GM23248 (cell line): Measurements from ENCODE around the gene DDN. TPM values are rescaled to one million over a fixed set of nuclear protein-coding genes. Genes with fewer than 3 reads are reported as not detected.

ENCODE experiments used
- DNase-seq: peaks from one replicate; pipeline ENCODE4 v3.0.0-alpha.2; 2015
- H2AFZ ChIP-seq: fragments of 200-600 bp; sonication (generic); 2 replicates; pipeline ENCODE4 v1.6.1; 2016; ENCODE audit warnings: antibody characterized with exemption
- H3F3A ChIP-seq: fragments of 200-600 bp; sonication (generic); 2 replicates; pipeline ENCODE4 v1.6.1; 2016; ENCODE audit warnings: mild to moderate bottlenecking, antibody characterized with exemption, mixed run types; ENCODE audit not compliant: insufficient read depth
- H3K27ac ChIP-seq: fragments of 200-600 bp; sonication (generic); 2 replicates; pipeline ENCODE4 v1.5.1; 2016; ENCODE audit warnings: mild to moderate bottlenecking
- H3K27me3 ChIP-seq: fragments of 200-600 bp; sonication (generic); replicated peaks from 2 replicates; pipeline ENCODE4 v1.6.1; 2016; ENCODE audit warnings: mild to moderate bottlenecking; ENCODE audit not compliant: insufficient read depth
- H3K36me3 ChIP-seq: fragments of 200-600 bp; sonication (generic); 2 replicates; pipeline ENCODE4 v1.6.1; 2016; ENCODE audit warnings: low read depth, mild to moderate bottlenecking
- H3K4me1 ChIP-seq: fragments of 200-600 bp; sonication (generic); 2 replicates; pipeline ENCODE4 v1.6.1; 2016; ENCODE audit warnings: mild to moderate bottlenecking; ENCODE audit not compliant: insufficient read depth
- H3K4me2 ChIP-seq: fragments of 200-600 bp; sonication (generic); one replicate; pipeline ENCODE4 v1.6.1; 2016; ENCODE audit warnings: mild to moderate bottlenecking; ENCODE audit not compliant: unreplicated experiment
- H3K4me3 ChIP-seq: fragments of 200-600 bp; sonication (generic); 2 replicates; pipeline ENCODE4 v1.5.1; 2016; ENCODE audit warnings: mild to moderate bottlenecking
- H3K79me2 ChIP-seq: fragments of 200-600 bp; sonication (generic); 2 replicates; pipeline ENCODE4 v1.6.1; 2016; ENCODE audit warnings: mild to moderate bottlenecking; ENCODE audit not compliant: insufficient read depth
- H3K9ac ChIP-seq: fragments of 200-600 bp; sonication (generic); 2 replicates; pipeline ENCODE4 v1.6.1; 2016; ENCODE audit warnings: mild to moderate bottlenecking
- H3K9me2 ChIP-seq: fragments of 200-600 bp; sonication (generic); 2 replicates; pipeline ENCODE4 v1.6.1; 2016; ENCODE audit warnings: mixed run types, mild to moderate bottlenecking, moderate library complexity; ENCODE audit not compliant: insufficient read depth
- H3K9me3 ChIP-seq: fragments of 200-600 bp; sonication (generic); one replicate; pipeline ENCODE4 v1.6.1; 2017; ENCODE audit warnings: low read depth
- H4K20me1 ChIP-seq: fragments of 200-600 bp; sonication (generic); 2 replicates; pipeline ENCODE4 v1.6.0; 2016; ENCODE audit not compliant: insufficient read depth
- EZH2 ChIP-seq: fragments of 200-600 bp; sonication (generic); IDR thresholded peaks from 2 replicates; pipeline ENCODE4 v1.6.1; 2018; ENCODE audit warnings: antibody characterized with exemption, mild to moderate bottlenecking; ENCODE audit not compliant: insufficient read depth, poor library complexity, severe bottlenecking
- EZH2phosphoT487 ChIP-seq: fragments of 200-600 bp; sonication (generic); IDR thresholded peaks from 2 replicates; pipeline ENCODE4 v1.6.1; 2018; ENCODE audit warnings: antibody characterized with exemption, moderate library complexity, mild to moderate bottlenecking, low read depth; ENCODE audit not compliant: insufficient read depth
- WGBS, 2 experiments: methylation state at CpG; one replicate each; pipeline ENCODE4 v1.1.6; 2015 to 2017; ENCODE audit warnings: low lambda C conversion rate in 2 of 2, low coverage in 1 of 2; ENCODE audit errors: missing lambda C conversion rate in 2 of 2; 5-methylcytosine and 5-hydroxymethylcytosine counted together
- in situ Hi-C: fragments of 300-500 bp; cut with MboI; formaldehyde crosslinking; loops from 2 replicates; pipeline ENCODE4 v1.15.0; 2020
- polyA plus RNA-seq: library from polyadenylated mRNA; unstranded; fragments of >200 nt; fragmentation: Nextera tagmentation; extraction: Ambion mirVana; gene quantifications from 2 replicates; pipeline ENCODE4 v1.2.1, GENCODE V29; 2016
- total RNA-seq: library from RNA; depleted of rRNA; stranded (reverse); fragments of >200 nt; shearing (Covaris generic); gene quantifications from 2 replicates; pipeline ENCODE4 v1.2.3, GENCODE V29; 2014

The DDN gene
- total and polyA plus RNA-seq, 2 experiments from 2014 or later, result not detected

DNA sequence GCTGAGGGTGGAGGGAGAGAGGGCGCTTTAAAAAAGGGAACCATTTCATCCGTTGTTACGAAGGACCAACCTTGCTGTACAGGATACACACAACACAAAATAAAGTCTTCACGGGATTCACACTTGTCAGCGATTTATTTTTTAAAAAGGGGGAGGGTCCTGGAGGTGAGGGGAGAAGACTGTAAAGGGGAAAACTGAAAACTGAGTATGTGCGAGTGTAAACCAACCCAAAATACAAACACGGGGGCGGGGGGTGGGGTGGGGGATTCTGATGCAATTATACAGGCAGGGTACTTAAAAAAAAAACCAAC lies 19.9 kb upstream of the DDN start:
- Histone ChIP-seq H3K4me1 (peaks cover 13% of the 10 kb centered on the region), H3K9ac (peak overlapping the region; percentile 98), H3K9me3 (no peaks in the 10 kb centered on the region), H3K36me3 (peaks cover 8% of the 10 kb centered on the region; the same call in 1 of the 2 replicates), H3K27me3 (no peaks in the 10 kb centered on the region), H2AFZ (peak overlapping the region; percentile 57), H4K20me1 (no peaks in the 10 kb centered on the region), H3K27ac (peak overlapping the region; percentile 99), H3K4me2 (peak overlapping the region; percentile 91), H3F3A (peaks cover 20% of the 10 kb centered on the region; the same call in 1 of the 2 replicates), H3K79me2 (peaks cover 40% of the 10 kb centered on the region), H3K9me2 (no peaks in the 10 kb centered on the region), H3K4me3 (peak overlapping the region; percentile 88)
- WGBS, 2 experiments, result 2 to 3% methylated on average over 7 to 8 of the region's 8 CpGs
- TF ChIP-seq EZH2phosphoT487 (no peak), EZH2 (no peak)
- DNase-seq, result no peak
- in situ Hi-C loops, result no loop called here

DNA sequence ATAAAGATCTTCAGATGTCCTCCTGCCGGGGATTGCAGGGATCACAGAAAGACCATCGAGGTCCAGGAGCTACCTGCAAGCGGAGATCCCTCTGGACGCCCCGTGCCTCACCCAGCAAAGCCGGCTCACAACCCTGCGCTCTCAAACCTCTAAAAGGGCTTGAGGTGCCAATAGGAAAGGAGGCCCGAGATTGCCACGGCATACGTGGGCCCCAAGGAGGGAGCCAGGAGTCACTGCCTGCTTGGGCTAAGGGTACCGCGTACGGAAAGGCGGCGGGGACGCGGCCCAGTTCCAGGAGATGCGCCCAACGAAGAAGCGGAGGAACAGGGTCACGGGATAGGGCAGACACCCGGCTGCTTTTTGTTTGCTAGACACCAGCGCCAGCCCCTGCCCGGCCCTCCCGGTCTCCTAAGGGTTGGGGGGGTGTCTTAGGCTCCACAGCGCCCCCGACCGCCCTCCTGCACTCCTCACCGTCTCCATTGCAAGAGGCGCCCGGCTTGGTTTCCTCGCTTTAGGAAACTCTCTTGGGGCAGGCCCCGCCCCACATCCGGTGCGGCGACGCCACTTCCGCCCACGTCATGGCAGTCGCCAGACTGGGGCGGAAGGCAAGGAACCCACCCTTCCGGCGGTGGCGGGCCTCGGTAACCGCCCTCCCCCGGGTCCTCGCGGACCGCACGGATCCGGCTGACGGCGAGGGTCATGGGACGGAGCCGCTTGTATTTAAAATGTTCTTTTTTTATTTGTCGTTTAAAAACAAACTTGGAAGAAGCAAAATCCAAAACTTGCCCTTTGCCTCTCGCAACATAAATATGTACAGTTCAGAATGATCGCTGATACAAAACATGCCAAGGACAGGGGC lies 19.3 kb upstream of the DDN start, which contains the start of gene PRKAG1:
PRKAG1 (minus strand) TSS at position 516 of the 859 bp plus-strand sequence; CDS start at position 480, 36 bp downstream.
- DNase-seq, result peak; percentile 99
- Histone ChIP-seq H4K20me1 (no peaks in the 10 kb centered on the region), H3K9me3 (no peaks in the 10 kb centered on the region), H3K79me2 (peaks cover 45% of the 10 kb centered on the region), H3K27me3 (no peaks in the 10 kb centered on the region), H3K4me3 (peak within 1 kb of the TSS; percentile 88), H3F3A (peaks cover 14% of the 10 kb centered on the region; the same call in 1 of the 2 replicates), H3K4me2 (peak within 1 kb of the TSS; percentile 91), H3K4me1 (peaks cover 13% of the 10 kb centered on the region), H3K27ac (peak within 1 kb of the TSS; percentile 99), H3K9ac (peak within 1 kb of the TSS; percentile 98), H3K9me2 (no peaks in the 10 kb centered on the region), H2AFZ (peak within 1 kb of the TSS; percentile 57), H3K36me3 (peaks cover 2% of the 10 kb centered on the region; the same call in 1 of the 2 replicates)
- in situ Hi-C loops, result no loop called here
- 1 to 2% methylated on average over 53 to 57 of the region's 59 CpGs for WGBS, 2 experiments
- TF ChIP-seq EZH2, result no peak
- TF ChIP-seq EZH2phosphoT487, result no peak

DNA sequence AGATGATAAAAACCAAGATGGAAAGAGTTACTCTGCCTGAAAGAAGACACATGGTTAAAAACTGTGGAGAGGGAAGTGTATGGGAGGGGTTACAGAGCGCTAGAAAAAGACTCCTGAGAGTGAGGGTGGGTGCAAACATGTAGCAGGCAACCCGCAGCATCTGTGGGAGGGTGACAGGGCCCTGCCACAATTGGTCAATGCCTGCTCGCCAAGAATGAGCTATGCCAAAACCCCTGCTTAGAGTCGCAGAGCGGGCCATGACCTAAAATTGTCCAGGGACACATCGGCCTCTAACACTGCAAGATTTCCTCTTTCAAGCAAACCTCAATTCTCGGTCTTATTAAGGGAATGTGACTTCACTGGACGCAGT lies 18.7 kb upstream of the DDN start:
- H2AFZ ChIP-seq, result peak overlapping the region; percentile 57
- no peaks in the 10 kb centered on the region for H4K20me1 ChIP-seq
- peak overlapping the region; percentile 98 for H3K9ac ChIP-seq
- H3K4me2 ChIP-seq, result peak overlapping the region; percentile 90
- peak; percentile 78 for DNase-seq
- 0 out of 2 replicates have a peak, but pooled peaks cover under 1% of the 10 kb centered on the region for H3K36me3 ChIP-seq
- H3K4me1 ChIP-seq, result peaks cover 13% of the 10 kb centered on the region
- H3K79me2 ChIP-seq, result peaks cover 52% of the 10 kb centered on the region
- peaks cover 11% of the 10 kb centered on the region; the same call in 1 of the 2 replicates for H3F3A ChIP-seq
- no peaks in the 10 kb centered on the region for H3K9me2 ChIP-seq
- no peaks in the 10 kb centered on the region for H3K27me3 ChIP-seq
- WGBS, 2 experiments, result 1 to 4% methylated on average over 8 of the region's 8 CpGs
- no peaks in the 10 kb centered on the region for H3K9me3 ChIP-seq
- peak overlapping the region; percentile 88 for H3K4me3 ChIP-seq
- peak overlapping the region; percentile 99 for H3K27ac ChIP-seq
- in situ Hi-C loops, result no loop called here
- no peak for TF ChIP-seq EZH2

DNA sequence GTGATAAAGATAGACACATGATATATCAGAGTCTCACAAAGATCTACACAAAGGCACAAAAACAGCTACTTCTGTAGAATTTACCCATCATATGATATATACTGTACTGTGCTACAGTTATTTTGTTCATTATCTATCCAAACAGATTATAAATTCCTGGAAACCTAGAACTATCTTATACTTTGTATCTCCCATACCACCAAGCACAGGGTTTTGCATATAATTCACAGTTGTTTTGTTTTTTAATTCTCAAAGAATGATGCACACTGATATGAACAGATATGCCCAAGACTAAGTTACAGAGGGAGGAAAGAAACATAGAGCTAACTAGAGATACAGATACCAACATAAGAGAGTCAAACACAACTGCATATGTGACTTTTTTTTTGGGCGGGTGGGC lies 16.0 kb upstream of the DDN start:
- no peak for DNase-seq
- Histone ChIP-seq H3F3A (peaks cover 11% of the 10 kb centered on the region; the same call in 1 of the 2 replicates), H3K4me3 (no peak overlapping the region), H2AFZ (no peak overlapping the region), H3K9me3 (no peaks in the 10 kb centered on the region), H3K27ac (no peak overlapping the region), H3K4me1 (peaks cover 13% of the 10 kb centered on the region), H3K36me3 (peaks cover 16% of the 10 kb centered on the region), H3K9me2 (no peaks in the 10 kb centered on the region), H3K27me3 (no peaks in the 10 kb centered on the region), H3K79me2 (peaks cover 53% of the 10 kb centered on the region), H3K4me2 (no peak overlapping the region), H3K9ac (no peak overlapping the region), H4K20me1 (no peaks in the 10 kb centered on the region)
- WGBS, 2 experiments, result 100% methylated on average over 1 of the region's 1 CpG
- TF ChIP-seq EZH2phosphoT487 (no peak), EZH2 (no peak)
- in situ Hi-C loops, result no loop called here
